Testis (tissue), 3 donors: Measurements from ENCODE around the gene TTLL8. TPM values are rescaled to one million over a fixed set of nuclear protein-coding genes. Genes with fewer than 3 reads are reported as not detected.

Experiments
- DNase-seq: peaks from one replicate; pipeline ENCODE4 v3.0.0-alpha.2; 2019
- H3K27ac ChIP-seq, 2 donors: fragments of 200-600 bp; sonication (generic); one replicate each; pipeline ENCODE4 v1.5.1; 2019
- H3K27me3 ChIP-seq: fragments of 200-600 bp; sonication (generic); one replicate; pipeline ENCODE4 v1.5.1; 2019
- H3K36me3 ChIP-seq: fragments of 200-600 bp; sonication (generic); one replicate; pipeline ENCODE4 v1.5.1; 2017; ENCODE audit warnings: low read depth; ENCODE audit errors: missing control alignments
- H3K4me1 ChIP-seq: fragments of 200-600 bp; sonication (generic); one replicate; pipeline ENCODE4 v1.5.1; 2019
- H3K4me3 ChIP-seq, 2 donors: fragments of 200-600 bp; sonication (generic); one replicate each; pipeline ENCODE4 v1.5.1; 2017 to 2019
- H3K9me3 ChIP-seq: fragments of 200-600 bp; sonication (generic); one replicate; pipeline ENCODE4 v1.5.1; 2017
- POLR2A ChIP-seq: fragments of 450-650 bp; IDR thresholded peaks from one replicate; pipeline ENCODE4 v1.6.1; 2017; ENCODE audit warnings: antibody characterized with exemption, mild to moderate bottlenecking, moderate library complexity
- WGBS, 2 donors: methylation state at CpG; one replicate each; pipeline ENCODE4 v1.1.5; 2018; 5-methylcytosine and 5-hydroxymethylcytosine counted together
- intact Hi-C: fragments of 100-400 bp; cut with DNase I; formaldehyde crosslinking; loops from one replicate; pipeline ENCODE4 v1.15.1; 2023; ENCODE audit warnings: low total_unique reads
- polyA plus RNA-seq: library from polyadenylated mRNA; stranded (reverse); fragments of 350-450 nt; fragmentation: Illumina TruSeq; extraction: RNeasy Lipid Tissue Mini Kit (QIAGEN cat#74804); gene quantifications from one replicate; pipeline ENCODE4 v1.2.3, GENCODE V29; 2014; ENCODE audit warnings: low read depth, low replicate concordance; ENCODE audit not compliant: insufficient read depth
- total RNA-seq, 2 donors: library from RNA; depleted of rRNA; stranded (reverse); fragments of >200 nt; gene quantifications; one replicate each; pipeline ENCODE4 v1.2.3, GENCODE V29; 2016
- TF ChIP-seq, protein P1 (sequence below), 3 experiments: fragments of 450-650 bp in 2 of 3; fragments of 200-600 bp in 1 of 3; sonication (generic) in 1 of 3; IDR thresholded peaks; one replicate each; pipeline ENCODE4 v1.5.1; 2016 to 2019; ENCODE audit warnings: antibody characterized with exemption in 3 of 3, mild to moderate bottlenecking in 2 of 3, moderate library complexity in 1 of 3

Gene TTLL8
- total and polyA plus RNA-seq, 3 donors from 2014 or later, result 5.1 to 11.9 (median 11.3) TPM

DNA sequence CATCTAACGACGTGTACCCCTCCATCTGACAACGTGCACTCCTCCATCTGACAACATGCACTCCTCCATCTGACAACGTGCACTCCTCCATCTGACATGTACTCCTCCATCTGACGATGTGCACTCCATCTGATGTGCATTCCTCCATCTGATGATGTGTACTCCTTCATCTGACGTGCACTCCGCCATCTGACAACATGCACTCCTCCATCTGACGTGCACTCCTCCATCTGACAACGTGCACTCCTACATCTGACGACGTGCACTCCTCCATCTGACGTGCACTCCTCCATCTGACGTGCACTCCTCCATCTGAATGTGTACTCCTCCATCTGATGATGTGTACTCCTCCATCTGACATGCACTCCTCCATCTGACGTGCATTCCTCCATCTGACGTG lies 37.5 kb downstream of the TTLL8 start:
- no peaks in the 10 kb centered on the region for H3K27me3 ChIP-seq
- H3K4me3 ChIP-seq, result no peak overlapping the region

DNA sequence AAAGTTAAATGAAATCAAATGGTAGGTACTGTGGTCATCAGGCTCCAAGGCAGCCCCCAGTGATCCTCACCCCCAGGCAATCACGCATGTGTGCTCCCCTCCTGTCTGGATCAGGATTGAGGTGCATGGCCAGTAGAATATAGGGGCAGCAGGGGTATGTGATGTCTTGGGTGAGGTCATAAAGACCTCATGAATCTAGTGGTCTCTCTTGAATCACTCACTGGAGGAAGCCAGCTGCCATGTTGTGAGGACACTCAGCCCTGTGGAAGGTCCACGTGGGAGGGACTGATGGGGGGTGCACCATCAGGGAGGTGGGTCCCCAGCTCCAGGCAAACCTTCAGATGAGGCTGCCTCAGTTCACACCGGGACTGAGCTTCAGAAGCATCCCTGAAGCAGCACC lies 38.8 kb downstream of the TTLL8 start:
- H3K27me3 ChIP-seq, result no peaks in the 10 kb centered on the region
- no peak overlapping the region for H3K27ac ChIP-seq
- no peak for TF ChIP-seq POLR2A
- TF ChIP-seq, protein P1, sequence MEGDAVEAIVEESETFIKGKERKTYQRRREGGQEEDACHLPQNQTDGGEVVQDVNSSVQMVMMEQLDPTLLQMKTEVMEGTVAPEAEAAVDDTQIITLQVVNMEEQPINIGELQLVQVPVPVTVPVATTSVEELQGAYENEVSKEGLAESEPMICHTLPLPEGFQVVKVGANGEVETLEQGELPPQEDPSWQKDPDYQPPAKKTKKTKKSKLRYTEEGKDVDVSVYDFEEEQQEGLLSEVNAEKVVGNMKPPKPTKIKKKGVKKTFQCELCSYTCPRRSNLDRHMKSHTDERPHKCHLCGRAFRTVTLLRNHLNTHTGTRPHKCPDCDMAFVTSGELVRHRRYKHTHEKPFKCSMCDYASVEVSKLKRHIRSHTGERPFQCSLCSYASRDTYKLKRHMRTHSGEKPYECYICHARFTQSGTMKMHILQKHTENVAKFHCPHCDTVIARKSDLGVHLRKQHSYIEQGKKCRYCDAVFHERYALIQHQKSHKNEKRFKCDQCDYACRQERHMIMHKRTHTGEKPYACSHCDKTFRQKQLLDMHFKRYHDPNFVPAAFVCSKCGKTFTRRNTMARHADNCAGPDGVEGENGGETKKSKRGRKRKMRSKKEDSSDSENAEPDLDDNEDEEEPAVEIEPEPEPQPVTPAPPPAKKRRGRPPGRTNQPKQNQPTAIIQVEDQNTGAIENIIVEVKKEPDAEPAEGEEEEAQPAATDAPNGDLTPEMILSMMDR (IDR thresholded peaks at IDR 0.05), result no peak
- peaks cover 5% of the 10 kb centered on the region for H3K4me1 ChIP-seq
- H3K36me3 ChIP-seq, result no peaks in the 10 kb centered on the region
- no peaks in the 10 kb centered on the region for H3K9me3 ChIP-seq
- 58 to 78% methylated on average over 2 to 3 of the region's 3 CpGs for WGBS, 2 donors
- intact Hi-C loops, result no loop called here
- no peak overlapping the region for H3K4me3 ChIP-seq
- DNase-seq, result no peak

More for the DNA sequence above, 37.5 kb downstream of the TTLL8 start:
- intact Hi-C loops, result no loop called here
- WGBS, 2 donors, result 89 to 90% methylated on average over 15 of the region's 15 CpGs
- Histone ChIP-seq H3K9me3 (no peaks in the 10 kb centered on the region), H3K4me1 (no peaks in the 10 kb centered on the region), H3K27ac (no peak overlapping the region), H3K36me3 (no peaks in the 10 kb centered on the region)
- DNase-seq, result no peak
- TF ChIP-seq, protein P1 (IDR thresholded peaks at IDR 0.05), result no peak
- no peak for TF ChIP-seq POLR2A

DNA sequence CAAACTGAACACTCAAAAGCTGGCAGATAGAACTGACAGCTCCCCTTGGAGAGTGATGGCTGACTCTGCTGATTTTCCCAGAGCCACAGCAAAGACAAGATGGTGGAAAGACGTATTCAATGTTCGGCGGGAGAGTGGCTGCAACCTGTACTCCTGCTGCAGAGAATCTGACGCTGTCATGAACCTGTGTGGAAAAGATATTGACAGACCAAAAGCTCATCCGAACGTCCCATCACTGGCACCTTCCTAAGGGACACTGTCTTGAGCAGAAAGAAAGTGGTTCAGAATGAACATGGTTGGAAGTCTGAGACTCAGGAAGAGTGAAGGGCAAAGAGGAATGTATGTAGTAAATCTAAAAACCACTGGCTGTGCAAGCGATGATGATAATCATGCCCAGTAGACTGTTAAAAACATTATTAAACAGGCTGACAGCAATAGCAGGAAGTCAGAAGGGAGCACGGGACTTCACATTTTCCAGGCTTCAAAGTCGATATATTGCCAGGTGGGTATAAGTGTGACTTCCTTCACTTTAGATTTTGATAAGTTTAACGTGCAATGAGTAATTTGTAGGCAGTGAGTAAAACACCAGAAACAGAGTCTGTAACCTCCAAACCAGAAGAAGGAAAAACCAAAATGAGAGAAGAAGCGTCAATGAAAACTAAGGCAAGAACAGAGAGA lies 39.4 kb downstream of the TTLL8 start:
- Histone ChIP-seq H3K9me3 (no peaks in the 10 kb centered on the region), H3K27ac (no peak overlapping the region), H3K27me3 (no peaks in the 10 kb centered on the region), H3K4me3 (no peak overlapping the region), H3K4me1 (peaks cover 5% of the 10 kb centered on the region), H3K36me3 (no peaks in the 10 kb centered on the region)
- intact Hi-C loops, result no loop called here
- no peak for TF ChIP-seq POLR2A
- TF ChIP-seq, protein P1 (IDR thresholded peaks at IDR 0.05), result no peak
- no peak for DNase-seq
- 63 to 73% methylated on average over 11 of the region's 11 CpGs for WGBS, 2 donors

DNA sequence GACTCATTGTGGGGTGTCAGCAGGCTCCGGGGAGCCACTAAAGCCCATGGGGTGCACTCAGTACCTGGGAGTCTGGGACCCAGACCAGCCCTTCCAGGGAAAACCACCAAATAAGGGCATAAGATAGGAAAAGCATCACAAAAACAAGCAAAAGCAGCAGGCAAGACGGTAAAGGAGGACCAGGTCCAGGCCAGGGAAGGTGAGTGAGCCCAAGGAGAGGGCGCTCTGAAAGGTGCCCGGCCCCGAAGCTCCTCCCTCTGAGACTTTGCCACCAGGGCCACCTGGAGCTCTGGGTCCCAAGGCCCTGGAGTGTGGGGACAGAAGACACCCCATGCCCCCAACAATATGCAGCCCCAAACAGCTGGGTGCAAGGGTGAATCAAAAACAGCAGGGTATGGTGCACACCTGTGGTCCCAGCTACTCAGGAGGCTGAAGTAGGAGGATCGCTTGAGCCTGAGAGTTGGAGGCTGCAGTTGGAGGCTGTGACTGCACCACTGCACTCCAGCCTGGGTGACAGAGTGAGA lies 40.3 kb downstream of the TTLL8 start:
- Histone ChIP-seq H3K27me3 (no peaks in the 10 kb centered on the region), H3K27ac (no peak overlapping the region), H3K4me1 (peaks cover 5% of the 10 kb centered on the region), H3K4me3 (no peak overlapping the region), H3K9me3 (no peaks in the 10 kb centered on the region), H3K36me3 (no peaks in the 10 kb centered on the region)
- intact Hi-C loops, result no loop called here
- 86 to 90% methylated on average over 6 of the region's 6 CpGs for WGBS, 2 donors
- TF ChIP-seq, protein P1 (IDR thresholded peaks at IDR 0.05), result no peak
- TF ChIP-seq POLR2A, result no peak
- DNase-seq, result no peak
